HG03095 (cell line): ENCODE results near the gene DRC3.
"Not testable (repeated sequence)": the region's sequence is repeated elsewhere in the genome, so short reads cannot be mapped to it uniquely, and the experiment has no call there.

Experiments used
- ATAC-seq: cut with Tn5 transposase; IDR thresholded peaks from one replicate; pipeline ENCODE4 v1.9.1; 2021; ENCODE audit warnings: moderate library complexity; ENCODE audit not compliant: unreplicated experiment

The DRC3 gene

GRCh38 chr17:17972126-17972951 is at the start of gene DRC3, which contains the start of gene TOM1L2:
Gene DRC3, plus strand, starts transcription at chr17:17972862. Its CDS starts 4,737 bp downstream, at chr17:17977599.
Gene TOM1L2, minus strand, starts transcription at chr17:17972400. Its CDS starts 87 bp downstream, at chr17:17972313.
- ATAC-seq, result peak; percentile 91

GRCh38 chr17:17924131-17924856 is 48.4 kb upstream of the DRC3 start:
- ATAC-seq, result no peak

GRCh38 chr17:17924857-17925250 is 47.8 kb upstream of the DRC3 start:
- ATAC-seq, result no peak

GRCh38 chr17:17926036-17926435 is 46.6 kb upstream of the DRC3 start:
- no peak for ATAC-seq

- ATAC-seq, result no peak
Observed at GRCh38 chr17:17926840-17927449, 45.7 kb upstream of the DRC3 start.

- ATAC-seq, result no peak
Observed at GRCh38 chr17:17928398-17929287, 44.0 kb upstream of the DRC3 start.

GRCh38 chr17:17929655-17930380 is 42.8 kb upstream of the DRC3 start:
- ATAC-seq, result no peak

- no peak for ATAC-seq
Observed at GRCh38 chr17:17930674-17931073, 42.0 kb upstream of the DRC3 start.

- ATAC-seq, result no peak
Observed at GRCh38 chr17:17931159-17931558, 41.5 kb upstream of the DRC3 start.

- no peak for ATAC-seq
Observed at GRCh38 chr17:17933775-17934174, 38.9 kb upstream of the DRC3 start.

GRCh38 chr17:17934214-17934613 is 38.4 kb upstream of the DRC3 start:
- ATAC-seq, result no peak

- no peak for ATAC-seq
Observed at GRCh38 chr17:17934806-17935205, 37.9 kb upstream of the DRC3 start.

- ATAC-seq, result no peak
Observed at GRCh38 chr17:17935321-17936271, 37.1 kb upstream of the DRC3 start.

GRCh38 chr17:17937201-17937853 is 35.3 kb upstream of the DRC3 start:
- no peak for ATAC-seq

GRCh38 chr17:17937958-17938357 is 34.7 kb upstream of the DRC3 start:
- no peak for ATAC-seq

GRCh38 chr17:17938388-17939107 is 34.1 kb upstream of the DRC3 start:
- ATAC-seq, result no peak

- not testable (repeated sequence) for ATAC-seq
Observed at GRCh38 chr17:17939941-17940340, 32.7 kb upstream of the DRC3 start.

GRCh38 chr17:17940441-17940911 is 32.2 kb upstream of the DRC3 start:
- ATAC-seq, result no peak
